Liver (tissue), 9 donors: ENCODE data around the gene ATP13A5. TPM values are rescaled to one million over a fixed set of nuclear protein-coding genes. Genes with fewer than 3 reads are reported as not detected.

Source experiments
- DNase-seq: peaks from one replicate; pipeline ENCODE4 v3.0.0-alpha.2; 2017; ENCODE audit warnings: low spot score
- H3K27ac ChIP-seq, 2 donors: one replicate each; pipeline ENCODE4 v1.7.0; 2013; ENCODE audit warnings: inconsistent platforms in 2 of 2, low read length in 2 of 2, control low read depth in 1 of 2, low read depth in 1 of 2, mild to moderate bottlenecking in 1 of 2
- H3K27me3 ChIP-seq, 4 donors: one replicate each; pipeline versions ENCODE4 v1.6.1 to v1.7.0; 2013; ENCODE audit warnings: low read length in 3 of 4, inconsistent platforms in 1 of 4, mild to moderate bottlenecking in 1 of 4, moderate library complexity in 1 of 4; ENCODE audit not compliant: control insufficient read depth in 4 of 4, insufficient read depth in 4 of 4
- H3K36me3 ChIP-seq, 4 donors: one replicate each; pipeline versions ENCODE4 v1.6.1 to v1.7.0; 2013; ENCODE audit warnings: low read length in 3 of 4, mild to moderate bottlenecking in 3 of 4, low read depth in 1 of 4, moderate library complexity in 1 of 4; ENCODE audit not compliant: control insufficient read depth in 4 of 4, insufficient read depth in 3 of 4
- H3K4me1 ChIP-seq, 4 donors: one replicate each; pipeline versions ENCODE4 v1.6.1 to v1.7.0; 2013; ENCODE audit warnings: low read length in 3 of 4, mild to moderate bottlenecking in 3 of 4, moderate library complexity in 1 of 4; ENCODE audit not compliant: control insufficient read depth in 4 of 4, insufficient read depth in 4 of 4
- H3K4me3 ChIP-seq, 3 donors: one replicate each; pipeline versions ENCODE4 v1.6.1 to v1.7.0; 2013; ENCODE audit warnings: low read length in 3 of 3, control low read depth in 1 of 3, low read depth in 1 of 3, mild to moderate bottlenecking in 1 of 3
- H3K9ac ChIP-seq, 2 donors: one replicate each; pipeline ENCODE4 v1.7.0; 2013; ENCODE audit warnings: low read length in 2 of 2, mild to moderate bottlenecking in 2 of 2, moderate library complexity in 2 of 2, control low read depth in 1 of 2, low read depth in 1 of 2
- H3K9me3 ChIP-seq, 4 donors: one replicate each; pipeline versions ENCODE4 v1.6.1 to v1.7.0; 2013; ENCODE audit warnings: low read length in 3 of 4; ENCODE audit not compliant: control insufficient read depth in 4 of 4
- EGR1 ChIP-seq, 2 donors: IDR thresholded peaks; 2 replicates each; pipeline ENCODE4 v1.6.1; 2016 to 2018; ENCODE audit warnings: antibody characterized with exemption in 2 of 2, low read depth in 2 of 2
- FOXA1 ChIP-seq: IDR thresholded peaks from 2 replicates; pipeline ENCODE4 v1.6.1; 2016; ENCODE audit warnings: antibody characterized with exemption
- FOXA2 ChIP-seq: IDR thresholded peaks from 2 replicates; pipeline ENCODE4 v1.6.1; 2016; ENCODE audit warnings: antibody characterized with exemption
- GABPA ChIP-seq, 2 donors: IDR thresholded peaks in 1 of 2; conservative IDR thresholded peaks in 1 of 2; 2 replicates each; pipeline ENCODE4 v1.6.1; 2016; ENCODE audit warnings: antibody characterized with exemption in 2 of 2, mild to moderate bottlenecking in 1 of 2, moderate library complexity in 1 of 2
- HNF4A ChIP-seq, 2 donors: conservative IDR thresholded peaks; 2 replicates each; pipeline ENCODE4 v1.6.1; 2016; ENCODE audit warnings: antibody characterized with exemption in 2 of 2, mild to moderate bottlenecking in 2 of 2
- HNF4G ChIP-seq: IDR thresholded peaks from 2 replicates; pipeline ENCODE4 v1.6.1; 2016; ENCODE audit warnings: antibody characterized with exemption
- JUND ChIP-seq, 2 donors: IDR thresholded peaks; 2 replicates each; pipeline ENCODE4 v1.6.1; 2016; ENCODE audit warnings: antibody characterized with exemption in 2 of 2
- NR2F2 ChIP-seq: IDR thresholded peaks from 2 replicates; pipeline ENCODE4 v1.6.1; 2016; ENCODE audit warnings: antibody characterized with exemption
- RAD21 ChIP-seq, 2 donors: IDR thresholded peaks; 2 replicates each; pipeline ENCODE4 v1.6.1; 2016; ENCODE audit warnings: antibody characterized with exemption in 2 of 2, mild to moderate bottlenecking in 2 of 2
- RXRA ChIP-seq, 2 donors: IDR thresholded peaks; 2 replicates each; pipeline ENCODE4 v1.6.1; 2017 to 2018; ENCODE audit warnings: antibody characterized with exemption in 2 of 2, mild to moderate bottlenecking in 1 of 2
- SP1 ChIP-seq: IDR thresholded peaks from 2 replicates; pipeline ENCODE4 v1.6.1; 2018; ENCODE audit warnings: antibody characterized with exemption, mild to moderate bottlenecking
- TAF1 ChIP-seq: conservative IDR thresholded peaks from 2 replicates; pipeline ENCODE4 v1.6.1; 2016; ENCODE audit warnings: antibody characterized with exemption, mild to moderate bottlenecking
- YY1 ChIP-seq: IDR thresholded peaks from 2 replicates; pipeline ENCODE4 v1.6.1; 2016; ENCODE audit warnings: antibody characterized with exemption, mild to moderate bottlenecking
- polyA plus RNA-seq, 2 donors: library from polyadenylated mRNA; stranded (reverse) in 1 of 2; unstranded in 1 of 2; fragments of 200-250 nt in 1 of 2; fragments of >200 nt in 1 of 2; fragmentation: Nextera tagmentation in 1 of 2; extraction: Ambion mirVana in 1 of 2; gene quantifications; one replicate each; pipeline versions ENCODE4 v1.2.1 to v1.2.3, GENCODE V29; 2013 to 2015
- total RNA-seq, 2 donors: library from RNA; depleted of rRNA; stranded (reverse); fragments of >200 nt; gene quantifications; one replicate each; pipeline ENCODE4 v1.2.3, GENCODE V29; 2014
- TF ChIP-seq, protein P1 (sequence below): IDR thresholded peaks from 2 replicates; pipeline ENCODE4 v1.6.1; 2016; ENCODE audit warnings: antibody characterized with exemption
- TF ChIP-seq, protein P2 (sequence below): IDR thresholded peaks from 2 replicates; pipeline ENCODE4 v1.6.1; 2016; ENCODE audit warnings: antibody characterized with exemption, mild to moderate bottlenecking
- TF ChIP-seq, protein P3 (sequence below): fragments of 150-350 bp; IDR thresholded peaks from 2 replicates; pipeline ENCODE4 v1.5.1; 2017; ENCODE audit warnings: improper control_type of control experiment, low read depth, low read length; ENCODE audit not compliant: missing input control
- TF ChIP-seq, protein P4 (sequence below): IDR thresholded peaks from 2 replicates; pipeline ENCODE4 v1.6.1; 2016; ENCODE audit warnings: antibody characterized with exemption
- TF ChIP-seq, protein P5 (sequence below): IDR thresholded peaks from 2 replicates; pipeline ENCODE4 v1.6.1; 2016; ENCODE audit warnings: antibody characterized with exemption
- donor health status: healthy.
- donor health status: healthy.
- donor health status: healthy.
- donor health status: healthy.
- donor health status: healthy.

ATP13A5 gene
- total and polyA plus RNA-seq, 4 donors = 0.21 TPM; not detected in 3

DNA sequence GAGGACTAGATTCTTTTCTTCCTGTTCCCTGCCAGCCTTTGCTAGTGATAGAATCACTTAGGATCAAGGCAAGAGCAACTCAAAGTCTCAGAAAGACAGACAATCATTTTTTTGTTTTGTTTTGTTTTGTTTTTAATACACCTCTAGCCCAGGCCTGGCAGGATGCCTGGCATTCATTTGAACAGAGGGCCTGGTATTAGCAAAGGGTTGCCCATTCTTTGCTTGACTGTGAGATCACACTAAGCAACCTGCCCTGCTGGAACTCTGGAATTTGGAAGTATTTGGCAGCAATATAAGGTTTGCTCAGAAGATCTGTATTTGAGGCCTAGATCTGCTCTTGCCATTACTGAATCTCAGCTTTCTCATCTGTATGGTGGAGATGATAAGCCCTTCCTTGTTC is 21.8 kb upstream of the ATP13A5 start:
- Histone ChIP-seq H3K9me3 (peaks cover 0 to 3% (median 0%) of the 10 kb centered on the region in 4 donors), H3K36me3 (no peaks in the 10 kb centered on the region), H3K4me3 (no peak overlapping the region), H3K27me3 (no peaks in the 10 kb centered on the region), H3K9ac (no peak overlapping the region), H3K27ac (no peak overlapping the region), H3K4me1 (no peaks in the 10 kb centered on the region)
- no peak for TF ChIP-seq FOXA1
- TF ChIP-seq, protein P1, sequence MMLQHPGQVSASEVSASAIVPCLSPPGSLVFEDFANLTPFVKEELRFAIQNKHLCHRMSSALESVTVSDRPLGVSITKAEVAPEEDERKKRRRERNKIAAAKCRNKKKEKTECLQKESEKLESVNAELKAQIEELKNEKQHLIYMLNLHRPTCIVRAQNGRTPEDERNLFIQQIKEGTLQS = no peak
- TF ChIP-seq, protein P2, sequence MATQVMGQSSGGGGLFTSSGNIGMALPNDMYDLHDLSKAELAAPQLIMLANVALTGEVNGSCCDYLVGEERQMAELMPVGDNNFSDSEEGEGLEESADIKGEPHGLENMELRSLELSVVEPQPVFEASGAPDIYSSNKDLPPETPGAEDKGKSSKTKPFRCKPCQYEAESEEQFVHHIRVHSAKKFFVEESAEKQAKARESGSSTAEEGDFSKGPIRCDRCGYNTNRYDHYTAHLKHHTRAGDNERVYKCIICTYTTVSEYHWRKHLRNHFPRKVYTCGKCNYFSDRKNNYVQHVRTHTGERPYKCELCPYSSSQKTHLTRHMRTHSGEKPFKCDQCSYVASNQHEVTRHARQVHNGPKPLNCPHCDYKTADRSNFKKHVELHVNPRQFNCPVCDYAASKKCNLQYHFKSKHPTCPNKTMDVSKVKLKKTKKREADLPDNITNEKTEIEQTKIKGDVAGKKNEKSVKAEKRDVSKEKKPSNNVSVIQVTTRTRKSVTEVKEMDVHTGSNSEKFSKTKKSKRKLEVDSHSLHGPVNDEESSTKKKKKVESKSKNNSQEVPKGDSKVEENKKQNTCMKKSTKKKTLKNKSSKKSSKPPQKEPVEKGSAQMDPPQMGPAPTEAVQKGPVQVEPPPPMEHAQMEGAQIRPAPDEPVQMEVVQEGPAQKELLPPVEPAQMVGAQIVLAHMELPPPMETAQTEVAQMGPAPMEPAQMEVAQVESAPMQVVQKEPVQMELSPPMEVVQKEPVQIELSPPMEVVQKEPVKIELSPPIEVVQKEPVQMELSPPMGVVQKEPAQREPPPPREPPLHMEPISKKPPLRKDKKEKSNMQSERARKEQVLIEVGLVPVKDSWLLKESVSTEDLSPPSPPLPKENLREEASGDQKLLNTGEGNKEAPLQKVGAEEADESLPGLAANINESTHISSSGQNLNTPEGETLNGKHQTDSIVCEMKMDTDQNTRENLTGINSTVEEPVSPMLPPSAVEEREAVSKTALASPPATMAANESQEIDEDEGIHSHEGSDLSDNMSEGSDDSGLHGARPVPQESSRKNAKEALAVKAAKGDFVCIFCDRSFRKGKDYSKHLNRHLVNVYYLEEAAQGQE = no peak
- TF ChIP-seq EGR1 (IDR thresholded peaks at IDR 0.05; ENCODE audit: low read depth in 2 of 2) = no peak
- TF ChIP-seq, protein P3, sequence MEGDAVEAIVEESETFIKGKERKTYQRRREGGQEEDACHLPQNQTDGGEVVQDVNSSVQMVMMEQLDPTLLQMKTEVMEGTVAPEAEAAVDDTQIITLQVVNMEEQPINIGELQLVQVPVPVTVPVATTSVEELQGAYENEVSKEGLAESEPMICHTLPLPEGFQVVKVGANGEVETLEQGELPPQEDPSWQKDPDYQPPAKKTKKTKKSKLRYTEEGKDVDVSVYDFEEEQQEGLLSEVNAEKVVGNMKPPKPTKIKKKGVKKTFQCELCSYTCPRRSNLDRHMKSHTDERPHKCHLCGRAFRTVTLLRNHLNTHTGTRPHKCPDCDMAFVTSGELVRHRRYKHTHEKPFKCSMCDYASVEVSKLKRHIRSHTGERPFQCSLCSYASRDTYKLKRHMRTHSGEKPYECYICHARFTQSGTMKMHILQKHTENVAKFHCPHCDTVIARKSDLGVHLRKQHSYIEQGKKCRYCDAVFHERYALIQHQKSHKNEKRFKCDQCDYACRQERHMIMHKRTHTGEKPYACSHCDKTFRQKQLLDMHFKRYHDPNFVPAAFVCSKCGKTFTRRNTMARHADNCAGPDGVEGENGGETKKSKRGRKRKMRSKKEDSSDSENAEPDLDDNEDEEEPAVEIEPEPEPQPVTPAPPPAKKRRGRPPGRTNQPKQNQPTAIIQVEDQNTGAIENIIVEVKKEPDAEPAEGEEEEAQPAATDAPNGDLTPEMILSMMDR = no peak
- TF ChIP-seq RXRA (IDR thresholded peaks at IDR 0.05) = no peak
- no peak for TF ChIP-seq YY1
- no peak for TF ChIP-seq RAD21 (IDR thresholded peaks at IDR 0.05)
- TF ChIP-seq, protein P4, sequence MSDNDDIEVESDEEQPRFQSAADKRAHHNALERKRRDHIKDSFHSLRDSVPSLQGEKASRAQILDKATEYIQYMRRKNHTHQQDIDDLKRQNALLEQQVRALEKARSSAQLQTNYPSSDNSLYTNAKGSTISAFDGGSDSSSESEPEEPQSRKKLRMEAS = no peak
- no peak for TF ChIP-seq SP1
- TF ChIP-seq GABPA (IDR thresholded peaks at IDR 0.05 in 1 of 2, conservative IDR thresholded peaks at IDR 0.05 in 1 of 2) = no peak
- no peak for TF ChIP-seq HNF4G
- TF ChIP-seq TAF1 = no peak
- TF ChIP-seq HNF4A (conservative IDR thresholded peaks at IDR 0.05) = no peak
- TF ChIP-seq NR2F2 = no peak
- TF ChIP-seq, protein P5, sequence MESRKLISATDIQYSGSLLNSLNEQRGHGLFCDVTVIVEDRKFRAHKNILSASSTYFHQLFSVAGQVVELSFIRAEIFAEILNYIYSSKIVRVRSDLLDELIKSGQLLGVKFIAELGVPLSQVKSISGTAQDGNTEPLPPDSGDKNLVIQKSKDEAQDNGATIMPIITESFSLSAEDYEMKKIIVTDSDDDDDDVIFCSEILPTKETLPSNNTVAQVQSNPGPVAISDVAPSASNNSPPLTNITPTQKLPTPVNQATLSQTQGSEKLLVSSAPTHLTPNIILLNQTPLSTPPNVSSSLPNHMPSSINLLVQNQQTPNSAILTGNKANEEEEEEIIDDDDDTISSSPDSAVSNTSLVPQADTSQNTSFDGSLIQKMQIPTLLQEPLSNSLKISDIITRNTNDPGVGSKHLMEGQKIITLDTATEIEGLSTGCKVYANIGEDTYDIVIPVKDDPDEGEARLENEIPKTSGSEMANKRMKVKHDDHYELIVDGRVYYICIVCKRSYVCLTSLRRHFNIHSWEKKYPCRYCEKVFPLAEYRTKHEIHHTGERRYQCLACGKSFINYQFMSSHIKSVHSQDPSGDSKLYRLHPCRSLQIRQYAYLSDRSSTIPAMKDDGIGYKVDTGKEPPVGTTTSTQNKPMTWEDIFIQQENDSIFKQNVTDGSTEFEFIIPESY = no peak
- no peak for TF ChIP-seq FOXA2
- TF ChIP-seq JUND (IDR thresholded peaks at IDR 0.05) = no peak
- DNase-seq = no peak
